CD14-positive monocyte (primary cell): Measurements from ENCODE around the gene B4GALT2. TPM values are rescaled to one million over a fixed set of nuclear protein-coding genes. Genes with fewer than 3 reads are reported as not detected.

Experiments
- DNase-seq, 3 donors: peaks; one replicate each; pipeline ENCODE4 v3.0.0-alpha.2; 2011 to 2022
- H2AFZ ChIP-seq: 2 replicates; pipeline ENCODE4 v1.6.0; 2012; ENCODE audit warnings: mild to moderate bottlenecking, low read depth, low read length, inconsistent platforms; ENCODE audit not compliant: insufficient read depth, poor library complexity, severe bottlenecking
- H3K27ac ChIP-seq, 2 donors: 1 replicate in 1 of 2; 2 replicates in 1 of 2; pipeline ENCODE4 v1.5.1; 2012 to 2013; ENCODE audit warnings: low read length in 2 of 2, control low read depth in 1 of 2, inconsistent platforms in 1 of 2, low read depth in 1 of 2, mild to moderate bottlenecking in 1 of 2
- H3K27me3 ChIP-seq, 2 donors: one replicate each; pipeline versions ENCODE4 v1.6.0 to v1.6.1; 2011 to 2013; ENCODE audit warnings: low read length in 2 of 2; ENCODE audit not compliant: control insufficient read depth in 2 of 2, insufficient read depth in 2 of 2
- H3K36me3 ChIP-seq, 2 donors: replicated peaks in 1 of 2; 1 replicate in 1 of 2; 2 replicates in 1 of 2; pipeline versions ENCODE4 v1.5.1 to v1.6.1; 2012 to 2013; ENCODE audit warnings: low read length in 2 of 2, control low read depth in 1 of 2, inconsistent platforms in 1 of 2, mild to moderate bottlenecking in 1 of 2; ENCODE audit not compliant: insufficient read depth in 2 of 2, control insufficient read depth in 1 of 2
- H3K4me1 ChIP-seq, 2 donors: 1 replicate in 1 of 2; 2 replicates in 1 of 2; pipeline versions ENCODE4 v1.5.1 to v1.6.1; 2012 to 2013; ENCODE audit warnings: low read length in 2 of 2, control low read depth in 1 of 2, inconsistent platforms in 1 of 2, mild to moderate bottlenecking in 1 of 2, moderate library complexity in 1 of 2; ENCODE audit not compliant: insufficient read depth in 2 of 2, control insufficient read depth in 1 of 2
- H3K4me2 ChIP-seq: replicated peaks from 2 replicates; pipeline ENCODE3; 2012; ENCODE audit warnings: low read length, moderate library complexity, mild to moderate bottlenecking; ENCODE audit not compliant: poor library complexity, severe bottlenecking; ENCODE audit errors: extremely low read depth
- H3K4me3 ChIP-seq, 3 experiments: fragments of 200-600 bp in 1 of 3; sonication (generic) in 1 of 3; replicated peaks in 1 of 3; 1 replicate in 2 of 3; 2 replicates in 1 of 3; pipeline ENCODE4 v1.5.1; 2011 to 2013; ENCODE audit warnings: low read length in 3 of 3, mild to moderate bottlenecking in 3 of 3, control low read depth in 2 of 3, low read depth in 2 of 3, inconsistent platforms in 1 of 3, moderate library complexity in 1 of 3
- H3K79me2 ChIP-seq: 2 replicates; pipeline ENCODE4 v1.6.0; 2012; ENCODE audit warnings: mild to moderate bottlenecking, control low read depth, inconsistent platforms, low read length, moderate library complexity; ENCODE audit not compliant: insufficient read depth
- H3K9ac ChIP-seq: 2 replicates; pipeline ENCODE4 v1.6.0; 2017; ENCODE audit warnings: low read length, mild to moderate bottlenecking; ENCODE audit not compliant: insufficient read depth, poor library complexity, severe bottlenecking
- H3K9me3 ChIP-seq, 2 donors: replicated peaks in 1 of 2; 1 replicate in 1 of 2; 2 replicates in 1 of 2; pipeline versions ENCODE4 v1.5.1 to v1.6.1; 2012 to 2013; ENCODE audit warnings: low read length in 2 of 2, control low read depth in 1 of 2; ENCODE audit not compliant: control insufficient read depth in 1 of 2, insufficient read depth in 1 of 2
- H4K20me1 ChIP-seq: 2 replicates; pipeline ENCODE4 v1.6.0; 2012; ENCODE audit warnings: mild to moderate bottlenecking, low read length, control low read depth, moderate library complexity; ENCODE audit not compliant: insufficient read depth
- H3K27ac Mint-ChIP-seq, 7 donors: one replicate each; pipeline ENCODE4 v1.8.0; 2020; ENCODE audit warnings: mild to moderate bottlenecking in 7 of 7, mixed read lengths in 7 of 7, moderate library complexity in 6 of 7, inconsistent platforms in 2 of 7
- H3K27me3 Mint-ChIP-seq, 3 donors: one replicate each; pipeline ENCODE4 v1.8.0; 2021 to 2022; ENCODE audit warnings: low read depth in 3 of 3, mild to moderate bottlenecking in 3 of 3, mixed read lengths in 3 of 3, moderate library complexity in 3 of 3, inconsistent platforms in 1 of 3
- H3K36me3 Mint-ChIP-seq, 2 donors: one replicate each; pipeline ENCODE4 v1.8.0; 2020; ENCODE audit warnings: mixed read lengths in 2 of 2, inconsistent platforms in 1 of 2, mild to moderate bottlenecking in 1 of 2
- H3K4me1 Mint-ChIP-seq: one replicate; pipeline ENCODE4 v1.8.0; 2020; ENCODE audit warnings: mild to moderate bottlenecking, mixed read lengths
- H3K4me3 Mint-ChIP-seq, 2 donors: one replicate each; pipeline ENCODE4 v1.8.0; 2020; ENCODE audit warnings: mild to moderate bottlenecking in 2 of 2, mixed read lengths in 2 of 2, moderate library complexity in 1 of 2
- H3K9me3 Mint-ChIP-seq, 7 donors: one replicate each; pipeline ENCODE4 v1.8.0; 2020 to 2022; ENCODE audit warnings: mixed read lengths in 7 of 7, mild to moderate bottlenecking in 6 of 7, moderate library complexity in 6 of 7, inconsistent platforms in 2 of 7
- WGBS: methylation state at CpG from one replicate; pipeline ENCODE4 v1.1.5; 2013; ENCODE audit warnings: missing lambda C conversion rate; ENCODE audit not compliant: insufficient coverage; 5-methylcytosine and 5-hydroxymethylcytosine counted together
- intact Hi-C, 2 donors: fragments of 100-400 bp; cut with micrococcal nuclease; formaldehyde crosslinking; loops; one replicate each; pipeline versions ENCODE4 v1.15.0 to v1.15.1; 2023
- polyA plus RNA-seq, 3 donors: library from polyadenylated mRNA; depleted of rRNA in 1 of 3; unstranded in 2 of 3; stranded (reverse) in 1 of 3; fragments of 300-500 nt in 2 of 3; fragments of >200 nt in 1 of 3; fragmentation: Illumina TruSeq in 2 of 3; gene quantifications; 1 replicate in 2 of 3; 2 replicates in 1 of 3; pipeline ENCODE4 v1.2.3, GENCODE V29; 2012 to 2021
- TF ChIP-seq, protein P1 (sequence below): fragments of 200-600 bp; IDR thresholded peaks from one replicate; pipeline ENCODE4 v1.8.0; 2022; ENCODE audit warnings: antibody characterized with exemption, mild to moderate bottlenecking

B4GALT2 gene
- polyA plus RNA-seq, 3 donors = 0.30 to 0.35 TPM; not detected in 1

- DNase-seq = no peak
- H3K4me3 ChIP-seq = no peak overlapping the region
- H2AFZ ChIP-seq = no peak overlapping the region
- no peaks in the 10 kb centered on the region for H3K9me3 ChIP-seq
- TF ChIP-seq, protein P1, sequence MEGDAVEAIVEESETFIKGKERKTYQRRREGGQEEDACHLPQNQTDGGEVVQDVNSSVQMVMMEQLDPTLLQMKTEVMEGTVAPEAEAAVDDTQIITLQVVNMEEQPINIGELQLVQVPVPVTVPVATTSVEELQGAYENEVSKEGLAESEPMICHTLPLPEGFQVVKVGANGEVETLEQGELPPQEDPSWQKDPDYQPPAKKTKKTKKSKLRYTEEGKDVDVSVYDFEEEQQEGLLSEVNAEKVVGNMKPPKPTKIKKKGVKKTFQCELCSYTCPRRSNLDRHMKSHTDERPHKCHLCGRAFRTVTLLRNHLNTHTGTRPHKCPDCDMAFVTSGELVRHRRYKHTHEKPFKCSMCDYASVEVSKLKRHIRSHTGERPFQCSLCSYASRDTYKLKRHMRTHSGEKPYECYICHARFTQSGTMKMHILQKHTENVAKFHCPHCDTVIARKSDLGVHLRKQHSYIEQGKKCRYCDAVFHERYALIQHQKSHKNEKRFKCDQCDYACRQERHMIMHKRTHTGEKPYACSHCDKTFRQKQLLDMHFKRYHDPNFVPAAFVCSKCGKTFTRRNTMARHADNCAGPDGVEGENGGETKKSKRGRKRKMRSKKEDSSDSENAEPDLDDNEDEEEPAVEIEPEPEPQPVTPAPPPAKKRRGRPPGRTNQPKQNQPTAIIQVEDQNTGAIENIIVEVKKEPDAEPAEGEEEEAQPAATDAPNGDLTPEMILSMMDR = no peak
- H3K27ac ChIP-seq = no peak overlapping the region
- intact Hi-C loops = loop anchor here in 1 of 2 donors (10.0 kb wide), 1 partner anchor 404 kb away; the partner anchor contains the start of gene PTPRF
- H3K27ac Mint-ChIP-seq = no peak overlapping the region
- peaks cover 30 to 33% of the 10 kb centered on the region in 2 donors for H3K4me1 ChIP-seq
- peaks cover 0 to 4% of the 10 kb centered on the region in 2 donors for H3K36me3 Mint-ChIP-seq
- no peaks in the 10 kb centered on the region for H3K36me3 ChIP-seq
- peaks cover 41% of the 10 kb centered on the region for H3K4me1 Mint-ChIP-seq
- 97% methylated on average over 10 of the region's 10 CpGs for WGBS
- no peak overlapping the region for H3K9ac ChIP-seq
- H3K4me3 Mint-ChIP-seq = no peak overlapping the region
- peaks cover 2 to 15% (median 5%) of the 10 kb centered on the region in 3 donors for H3K27me3 Mint-ChIP-seq
- H3K4me2 ChIP-seq = no peak overlapping the region
- no peaks in the 10 kb centered on the region for H4K20me1 ChIP-seq
- no peaks in the 10 kb centered on the region for H3K9me3 Mint-ChIP-seq
- H3K27me3 ChIP-seq = peaks cover 0 to under 1% of the 10 kb centered on the region in 2 donors
- H3K79me2 ChIP-seq = peaks cover 13% of the 10 kb centered on the region
These were observed 40.6 kb upstream of the B4GALT2 start for GRCh38 chr1:43938383-43938782.

- Histone ChIP-seq H3K9me3 (no peaks in the 10 kb centered on the region), H3K27ac (no peak overlapping the region), H3K9ac (no peak overlapping the region), H3K79me2 (peaks cover 13% of the 10 kb centered on the region), H2AFZ (no peak overlapping the region), H3K27me3 (no peaks in the 10 kb centered on the region), H3K4me1 (peaks cover 23 to 27% of the 10 kb centered on the region in 2 donors), H3K36me3 (no peaks in the 10 kb centered on the region), H3K4me3 (no peak overlapping the region), H3K4me2 (no peak overlapping the region), H4K20me1 (no peaks in the 10 kb centered on the region)
- TF ChIP-seq, protein P1 = no peak
- Mint-ChIP-seq H3K9me3 (no peaks in the 10 kb centered on the region), H3K4me3 (peak overlapping the region in 1 of 2 donors; percentile 52), H3K4me1 (peaks cover 38% of the 10 kb centered on the region), H3K36me3 (peaks cover 0 to 4% of the 10 kb centered on the region in 2 donors), H3K27me3 (peaks cover 2 to 10% (median 5%) of the 10 kb centered on the region in 3 donors), H3K27ac (no peak overlapping the region)
- intact Hi-C loops = loop anchor here in 1 of 2 donors (10.0 kb wide), 1 partner anchor 404 kb away; the partner anchor contains the start of gene PTPRF
- WGBS = 95% methylated on average over 3 of the region's 3 CpGs
- no peak for DNase-seq
These were observed 40.0 kb upstream of the B4GALT2 start for GRCh38 chr1:43938892-43939587.
